Adrenal gland (tissue), 12 donors: ENCODE results near the gene C3orf52. TPM values are rescaled to one million over a fixed set of nuclear protein-coding genes. Genes with fewer than 3 reads are reported as not detected.

Experiments
- DNase-seq, 7 donors: peaks; one replicate each; pipeline ENCODE4 v3.0.0-alpha.2; 2019 to 2020
- H3K27ac ChIP-seq, 5 donors: fragments of 200-600 bp; sonication (generic) in 4 of 5; 1 replicate in 3 of 5; 2 replicates in 2 of 5; pipeline versions ENCODE4 v1.5.1 to v1.8.0; 2016 to 2020; ENCODE audit warnings: mild to moderate bottlenecking in 1 of 5
- H3K27me3 ChIP-seq: fragments of 200-600 bp; 2 replicates; pipeline ENCODE4 v1.8.0; 2021
- H3K36me3 ChIP-seq, 2 donors: fragments of 200-600 bp; replicated peaks in 1 of 2; 1 replicate in 1 of 2; 2 replicates in 1 of 2; pipeline versions ENCODE4 v1.5.1 to v1.8.0; 2018 to 2022
- H3K4me1 ChIP-seq, 2 donors: fragments of 200-600 bp; replicated peaks in 1 of 2; 1 replicate in 1 of 2; 2 replicates in 1 of 2; pipeline versions ENCODE4 v1.5.1 to v1.8.0; 2018 to 2021
- H3K4me3 ChIP-seq, 4 donors: fragments of 200-600 bp; sonication (generic) in 3 of 4; one replicate each; pipeline ENCODE4 v1.5.1; 2016 to 2018
- H3K9me3 ChIP-seq, 3 donors: fragments of 200-600 bp; sonication (generic) in 1 of 3; replicated peaks in 1 of 3; 1 replicate in 2 of 3; 2 replicates in 1 of 3; pipeline versions ENCODE4 v1.5.1 to v1.8.0; 2016 to 2021
- CTCF ChIP-seq, 6 experiments: fragments of 450-650 bp in 4 of 6; fragments of 200-600 bp in 2 of 6; sonication (generic) in 1 of 6; IDR thresholded peaks; 1 replicate in 5 of 6; 2 replicates in 1 of 6; pipeline versions ENCODE4 v1.5.1 to v1.8.0; 2016 to 2021; ENCODE audit warnings: antibody characterized with exemption in 6 of 6, mild to moderate bottlenecking in 2 of 6, moderate library complexity in 1 of 6
- POLR2A ChIP-seq, 2 donors: fragments of 450-650 bp; IDR thresholded peaks; one replicate each; pipeline ENCODE4 v1.6.1; 2017; ENCODE audit warnings: antibody characterized with exemption in 2 of 2, mild to moderate bottlenecking in 2 of 2, moderate library complexity in 1 of 2
- WGBS, 4 donors: extraction: QIAGEN DNeasy Blood & Tissue Kit in 2 of 4; methylation state at CpG; one replicate each; pipeline versions ENCODE4 v1.1.5 to v1.1.7; 2013 to 2017; 5-methylcytosine and 5-hydroxymethylcytosine counted together
- intact Hi-C, 2 donors: fragments of 100-400 bp; cut with DNase I; formaldehyde crosslinking; loops; one replicate each; pipeline versions ENCODE4 v1.14.1 to v1.15.0; 2022 to 2023
- polyA plus RNA-seq, 3 donors: library from polyadenylated mRNA; stranded (reverse); fragments of 200-250 nt in 2 of 3; fragments of 350-450 nt in 1 of 3; fragmentation: Illumina TruSeq in 1 of 3; extraction: RNeasy Lipid Tissue Mini Kit (QIAGEN cat#74804) in 1 of 3; gene quantifications; one replicate each; pipeline ENCODE4 v1.2.3, GENCODE V29; 2013 to 2014
- total RNA-seq, 9 donors: library from RNA; depleted of rRNA in 4 of 9; stranded (reverse); fragments of >200 nt in 4 of 9; fragments of 120-200 nt in 1 of 9; fragmentation: NEBNext Ultra II Directional in 1 of 9; extraction: Animal tissue kit (Norgen Biotek cat#: 25700) in 1 of 9; gene quantifications; one replicate each; pipeline versions ENCODE4 v1.1.0 to v1.2.4, GENCODE V29; 2013 to 2023
- donor health status: healthy with polysubstance abuse.
- donor health status: Bipolar disorder and iron deficiency.
- donor health status: DM: yes; HTN: yes; CAD: no.
- donor health status: DM: no; HTN: no; CAD: no.
- donor health status: DM: no; HTN: no; CAD: no.
- donor health status: DM: yes; HTN: yes; CAD: no.

C3orf52 gene
- total and polyA plus RNA-seq, 12 donors, result 0.06 to 9.0 (median 2.2) TPM

- no peak overlapping the region for H3K4me3 ChIP-seq
- DNase-seq, result no peak
- H3K4me1 ChIP-seq, result peaks cover 0 to 5% of the 10 kb centered on the region in 2 donors
- 78 to 91% (median 89%) methylated on average over 6 of the region's 6 CpGs for WGBS, 4 donors
- no peaks in the 10 kb centered on the region for H3K27me3 ChIP-seq
- TF ChIP-seq POLR2A (IDR thresholded peaks at IDR 0.05), result no peak
- TF ChIP-seq CTCF (IDR thresholded peaks at IDR 0.05), result no peak
- H3K36me3 ChIP-seq, result no peaks in the 10 kb centered on the region
- no peaks in the 10 kb centered on the region for H3K9me3 ChIP-seq
- no peak overlapping the region for H3K27ac ChIP-seq
- intact Hi-C loops, result loop anchor here in 1 of 2 donors (10.0 kb wide), 1 partner anchor 409 kb away; no protein-coding TSS in a partner anchor
Observed at GRCh38 chr3:112115806-112116383, 29.7 kb downstream of the C3orf52 start.

GRCh38 chr3:112116748-112117186, 30.6 kb downstream of the C3orf52 start:
- Histone ChIP-seq H3K4me1 (peaks cover 0 to 5% of the 10 kb centered on the region in 2 donors), H3K27ac (no peak overlapping the region), H3K9me3 (no peaks in the 10 kb centered on the region), H3K27me3 (no peaks in the 10 kb centered on the region), H3K36me3 (no peaks in the 10 kb centered on the region), H3K4me3 (peak overlapping the region in 1 of 4 donors; percentile 20)
- TF ChIP-seq POLR2A (IDR thresholded peaks at IDR 0.05) (no peak), CTCF (IDR thresholded peaks at IDR 0.05) (no peak)
- peak in 3 of 7 donors; percentile 5 to 56 (median 19) for DNase-seq
- 67 to 72% (median 70%) methylated on average over 13 of the region's 13 CpGs for WGBS, 4 donors
- intact Hi-C loops, result loop anchor here in 1 of 2 donors (10.0 kb wide), 1 partner anchor 408 kb away; no protein-coding TSS in a partner anchor

- no peak for TF ChIP-seq CTCF (IDR thresholded peaks at IDR 0.05)
- no peak for TF ChIP-seq POLR2A (IDR thresholded peaks at IDR 0.05)
- H3K27ac ChIP-seq, result no peak overlapping the region
- no peak overlapping the region for H3K4me3 ChIP-seq
- no peaks in the 10 kb centered on the region for H3K9me3 ChIP-seq
- WGBS, 4 donors, result 85 to 100% (median 97%) methylated on average over 1 of the region's 1 CpG
- intact Hi-C loops, result loop anchor here in 1 of 2 donors (10.0 kb wide), 1 partner anchor 407 kb away; no protein-coding TSS in a partner anchor
- no peaks in the 10 kb centered on the region for H3K36me3 ChIP-seq
- no peak for DNase-seq
- H3K4me1 ChIP-seq, result peaks cover 0 to 5% of the 10 kb centered on the region in 2 donors
- H3K27me3 ChIP-seq, result no peaks in the 10 kb centered on the region
Observed at GRCh38 chr3:112117415-112117814, 31.2 kb downstream of the C3orf52 start.

- peak in 4 of 7 donors; percentile 23 to 37 (median 29) for DNase-seq
- H3K4me3 ChIP-seq, result no peak overlapping the region
- WGBS, 4 donors, result 80 to 86% (median 85%) methylated on average over 4 of the region's 4 CpGs
- TF ChIP-seq CTCF (IDR thresholded peaks at IDR 0.05) (peak in 2 of 6 experiments; percentile 6 to 7), POLR2A (IDR thresholded peaks at IDR 0.05) (no peak)
- no peaks in the 10 kb centered on the region for H3K27me3 ChIP-seq
- H3K4me1 ChIP-seq, result peaks cover 0 to 5% of the 10 kb centered on the region in 2 donors
- intact Hi-C loops, result loop anchor here in 1 of 2 donors (10.0 kb wide), 1 partner anchor 407 kb away; no protein-coding TSS in a partner anchor
- H3K36me3 ChIP-seq, result no peaks in the 10 kb centered on the region
- no peak overlapping the region for H3K27ac ChIP-seq
- H3K9me3 ChIP-seq, result no peaks in the 10 kb centered on the region
Observed at GRCh38 chr3:112117841-112118571, 31.8 kb downstream of the C3orf52 start.
